Gastrocnemius medialis (tissue), 4 donors: ENCODE measurements around the gene BDNF. TPM values are rescaled to one million over a fixed set of nuclear protein-coding genes. Genes with fewer than 3 reads are reported as not detected.

ENCODE experiments used
- ATAC-seq, 2 donors: fragments of 150-250 bp; one replicate each; pipeline ENCODE4 v1.9.1; 2016
- DNase-seq, 2 donors: peaks; one replicate each; pipeline ENCODE4 v3.0.0-alpha.2; 2019
- H3K27ac ChIP-seq, 4 donors: fragments of 200-600 bp; sonication (generic); 1 replicate in 1 of 4; 2 replicates in 3 of 4; pipeline ENCODE4 v1.5.1; 2016 to 2018; ENCODE audit warnings: mild to moderate bottlenecking in 2 of 4, moderate library complexity in 1 of 4
- H3K27me3 ChIP-seq, 3 donors: fragments of 200-600 bp; sonication (generic) in 2 of 3; 1 replicate in 1 of 3; 2 replicates in 2 of 3; pipeline versions ENCODE4 v1.5.1 to v1.6.0; 2016 to 2019; ENCODE audit warnings: mild to moderate bottlenecking in 1 of 3, moderate library complexity in 1 of 3
- H3K36me3 ChIP-seq, 2 donors: fragments of 200-600 bp; sonication (generic) in 1 of 2; one replicate each; pipeline ENCODE4 v1.5.1; 2017 to 2018
- H3K4me1 ChIP-seq, 2 donors: fragments of 200-600 bp; sonication (generic) in 1 of 2; one replicate each; pipeline ENCODE4 v1.5.1; 2016 to 2017; ENCODE audit warnings: mild to moderate bottlenecking in 2 of 2
- H3K4me3 ChIP-seq, 4 donors: fragments of 200-600 bp; sonication (generic) in 3 of 4; 1 replicate in 1 of 4; 2 replicates in 3 of 4; pipeline ENCODE4 v1.5.1; 2016 to 2019; ENCODE audit warnings: mild to moderate bottlenecking in 2 of 4
- H3K9me3 ChIP-seq, 3 donors: fragments of 200-600 bp; sonication (generic) in 2 of 3; 1 replicate in 1 of 3; 2 replicates in 2 of 3; pipeline ENCODE4 v1.5.1; 2016 to 2019
- CTCF ChIP-seq, 5 experiments: fragments of 450-650 bp in 3 of 5; fragments of 200-600 bp in 2 of 5; sonication (generic) in 2 of 5; IDR thresholded peaks in 4 of 5; conservative IDR thresholded peaks in 1 of 5; 1 replicate in 4 of 5; 2 replicates in 1 of 5; pipeline ENCODE4 v1.5.1; 2016 to 2019; ENCODE audit warnings: antibody characterized with exemption in 5 of 5, mild to moderate bottlenecking in 3 of 5, moderate library complexity in 3 of 5
- POLR2A ChIP-seq, 2 donors: fragments of 450-650 bp; IDR thresholded peaks; one replicate each; pipeline ENCODE4 v1.6.1; 2017; ENCODE audit warnings: antibody characterized with exemption in 2 of 2, mild to moderate bottlenecking in 2 of 2, moderate library complexity in 2 of 2
- in situ Hi-C, 4 donors: fragments of 200-750 bp; cut with MboI; loops; one replicate each; pipeline versions ENCODE4 v1.15.0 to v1.8.0; 2017; ENCODE audit warnings: low sequenced_read_pairs in 4 of 4
- intact Hi-C: fragments of 100-400 bp; cut with DNase I; formaldehyde crosslinking; loops from one replicate; pipeline ENCODE4 v1.15.1; 2023; ENCODE audit warnings: low total_unique reads
- total RNA-seq, 4 donors: library from RNA; depleted of rRNA; stranded (reverse); fragments of >200 nt; gene quantifications; one replicate each; pipeline versions ENCODE4 v1.1.0 to v1.2.3, GENCODE V29; 2016

BDNF gene
- total RNA-seq, 4 donors from 2014 or later = 0.09 TPM; not detected in 3

DNA sequence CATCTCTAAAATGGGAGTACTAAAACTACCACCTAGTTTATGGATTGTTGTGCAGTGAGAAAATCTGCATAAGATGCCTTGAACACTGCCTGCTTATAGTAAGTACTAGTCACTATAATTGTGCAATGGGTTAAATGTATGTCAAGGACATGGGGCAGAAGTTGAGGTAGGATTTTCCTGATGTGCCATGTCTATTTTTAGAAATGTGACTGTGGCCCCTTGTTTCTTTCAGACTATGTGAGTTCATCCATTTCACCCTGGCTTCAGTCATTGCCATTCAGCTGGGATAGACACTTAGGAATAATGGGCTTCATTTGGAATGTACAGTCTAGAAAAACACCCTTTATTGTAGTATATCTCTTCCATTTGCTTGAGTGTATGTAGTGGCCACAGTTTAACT is 51.4 kb downstream of the BDNF start:
- no peak for ATAC-seq
- intact Hi-C loops = loop anchor here (5.0 kb wide), 1 partner anchor 53 kb away; the partner anchor contains the start of gene BDNF
- Histone ChIP-seq H3K9me3 (no peaks in the 10 kb centered on the region), H3K36me3 (no peaks in the 10 kb centered on the region), H3K4me3 (no peak overlapping the region), H3K4me1 (peaks cover 0 to 16% of the 10 kb centered on the region in 2 donors), H3K27me3 (no peaks in the 10 kb centered on the region), H3K27ac (no peak overlapping the region)
- DNase-seq = no peak
- no peak for TF ChIP-seq POLR2A (IDR thresholded peaks at IDR 0.05)
- no peak for TF ChIP-seq CTCF (IDR thresholded peaks at IDR 0.05 in 4 of 5, conservative IDR thresholded peaks at IDR 0.05 in 1 of 5)
- in situ Hi-C loops = no loop called here

GRCh38 chr11:27646051-27646818 is 54.0 kb downstream of the BDNF start:
- H3K27ac ChIP-seq = peak overlapping the region; percentile 21 to 64 (median 39)
- DNase-seq (peak in 1 of 2 donors; percentile 15), ATAC-seq (peak; percentile 58 to 84)
- in situ Hi-C loops = no loop called here
- TF ChIP-seq POLR2A (IDR thresholded peaks at IDR 0.05) (no peak), CTCF (IDR thresholded peaks at IDR 0.05 in 4 of 5, conservative IDR thresholded peaks at IDR 0.05 in 1 of 5) (no peak)
- H3K27me3 ChIP-seq = no peaks in the 10 kb centered on the region
- H3K9me3 ChIP-seq = no peaks in the 10 kb centered on the region
- no peaks in the 10 kb centered on the region for H3K36me3 ChIP-seq
- intact Hi-C loops = loop anchor here (5.0 kb wide), 1 partner anchor 56 kb away; the partner anchor contains the start of gene BDNF
- H3K4me3 ChIP-seq = peak overlapping the region in 2 of 4 donors; percentile 9 to 22
- peaks cover 4 to 17% of the 10 kb centered on the region in 2 donors for H3K4me1 ChIP-seq

DNA sequence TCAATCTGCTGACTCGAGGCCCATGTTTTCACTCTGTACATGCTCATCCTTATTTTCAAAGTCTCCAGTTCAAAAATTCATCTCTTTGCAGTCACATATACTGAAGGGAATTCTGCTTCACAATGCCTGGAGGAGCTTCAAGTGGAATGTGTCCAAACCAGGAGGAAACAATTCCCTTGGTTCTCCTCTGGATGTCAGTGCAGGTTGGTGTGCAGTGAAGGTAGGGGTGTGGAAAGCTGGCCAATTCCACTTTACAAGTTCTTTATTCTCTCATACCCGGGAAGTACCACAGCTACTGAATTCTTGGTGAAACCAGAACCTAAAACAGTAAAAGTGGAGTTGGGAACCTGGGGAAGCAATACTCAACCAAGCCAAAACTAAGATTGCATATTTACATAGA is 57.3 kb downstream of the BDNF start:
- peaks cover 4 to 17% of the 10 kb centered on the region in 2 donors for H3K4me1 ChIP-seq
- ATAC-seq (no peak), DNase-seq (no peak)
- no peak overlapping the region for H3K27ac ChIP-seq
- no peaks in the 10 kb centered on the region for H3K36me3 ChIP-seq
- H3K4me3 ChIP-seq = no peak overlapping the region
- no peaks in the 10 kb centered on the region for H3K27me3 ChIP-seq
- H3K9me3 ChIP-seq = no peaks in the 10 kb centered on the region
- TF ChIP-seq POLR2A (IDR thresholded peaks at IDR 0.05) = no peak
- TF ChIP-seq CTCF (IDR thresholded peaks at IDR 0.05 in 4 of 5, conservative IDR thresholded peaks at IDR 0.05 in 1 of 5) = no peak
- in situ Hi-C loops = no loop called here
- intact Hi-C loops = no loop called here

DNA sequence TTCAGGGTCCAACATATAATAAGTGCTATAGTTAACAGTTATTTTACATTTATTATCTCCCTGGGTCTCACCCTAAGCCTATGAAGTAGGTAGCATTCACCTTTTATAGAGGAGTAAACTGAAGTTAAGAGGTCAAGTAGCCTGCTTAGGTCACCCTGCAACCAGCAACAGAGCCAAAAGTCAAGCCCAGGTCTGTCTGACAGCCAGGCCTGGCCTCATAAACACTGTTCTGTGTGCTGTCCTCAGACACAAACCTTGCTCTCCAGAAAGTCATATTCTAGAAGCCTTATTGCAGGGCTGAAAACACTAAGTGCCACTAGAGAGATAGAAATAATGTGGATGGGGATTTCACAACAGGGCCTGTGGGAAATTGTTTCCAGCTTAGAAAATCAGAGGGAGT is 59.3 kb downstream of the BDNF start:
- Histone ChIP-seq H3K27me3 (no peaks in the 10 kb centered on the region), H3K4me3 (no peak overlapping the region), H3K4me1 (peaks cover 4 to 12% of the 10 kb centered on the region in 2 donors), H3K9me3 (no peaks in the 10 kb centered on the region), H3K27ac (no peak overlapping the region), H3K36me3 (no peaks in the 10 kb centered on the region)
- ATAC-seq = no peak
- TF ChIP-seq CTCF (IDR thresholded peaks at IDR 0.05 in 4 of 5, conservative IDR thresholded peaks at IDR 0.05 in 1 of 5) = no peak
- TF ChIP-seq POLR2A (IDR thresholded peaks at IDR 0.05) = no peak
- DNase-seq = no peak
- in situ Hi-C loops = no loop called here
- intact Hi-C loops = no loop called here
